Glomerular endothelial cell (primary cell): ENCODE results near the gene DOCK10. TPM values are rescaled to one million over a fixed set of nuclear protein-coding genes. Genes with fewer than 3 reads are reported as not detected.

Experiments used
- DNase-seq: peaks from one replicate; pipeline ENCODE4 v3.0.0-alpha.2; 2011; ENCODE audit warnings: low read depth, low spot score; ENCODE audit errors: extremely low read depth
- total RNA-seq: library from RNA; depleted of rRNA; stranded (reverse); fragments of >200 nt; gene quantifications from 2 replicates; pipeline ENCODE4 v1.2.3, GENCODE V29; 2015

DOCK10 gene
- total RNA-seq, 1 donor from 2014 or later: 25.5 TPM

DNA sequence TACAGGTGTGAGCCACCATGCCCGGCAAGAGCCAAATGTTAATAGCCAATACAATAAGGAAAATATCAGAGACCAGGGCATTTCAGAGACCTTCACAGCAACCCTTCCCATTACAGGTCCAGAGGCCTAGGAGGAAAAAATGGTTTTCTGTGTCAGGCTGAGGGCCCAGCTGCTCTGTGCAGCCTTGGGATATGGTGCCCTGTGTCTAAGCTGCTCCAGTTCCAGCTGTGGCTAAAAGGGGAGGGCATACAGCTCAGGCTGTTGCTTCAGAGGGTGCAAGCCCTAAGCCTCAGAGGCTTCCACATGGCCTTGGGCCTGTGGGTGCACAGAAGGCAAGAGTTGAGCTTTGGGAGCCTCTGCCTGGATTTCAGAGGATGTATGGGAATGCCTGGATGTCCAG lies 306.0 kb downstream of the DOCK10 start:
- DNase-seq: no peak

DNA sequence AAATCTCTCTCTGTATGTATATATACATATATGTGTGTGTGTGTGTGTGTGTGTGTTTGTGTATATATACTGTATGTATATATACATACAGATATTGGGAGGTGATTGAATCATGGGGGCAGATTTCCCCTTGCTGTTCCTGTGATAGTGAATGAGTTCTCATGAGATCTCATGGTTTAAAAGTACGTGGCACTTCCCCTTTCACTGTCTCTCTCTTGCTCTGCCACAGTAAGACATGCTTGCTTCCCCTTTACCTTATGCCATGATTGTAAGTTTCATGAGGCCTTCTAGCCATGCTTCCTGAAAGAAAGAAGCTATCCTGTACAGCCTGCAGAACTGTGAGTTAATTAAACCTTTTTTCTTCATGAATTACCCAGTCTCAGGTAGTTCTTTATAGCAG lies 307.3 kb downstream of the DOCK10 start:
- no peak for DNase-seq

DNA sequence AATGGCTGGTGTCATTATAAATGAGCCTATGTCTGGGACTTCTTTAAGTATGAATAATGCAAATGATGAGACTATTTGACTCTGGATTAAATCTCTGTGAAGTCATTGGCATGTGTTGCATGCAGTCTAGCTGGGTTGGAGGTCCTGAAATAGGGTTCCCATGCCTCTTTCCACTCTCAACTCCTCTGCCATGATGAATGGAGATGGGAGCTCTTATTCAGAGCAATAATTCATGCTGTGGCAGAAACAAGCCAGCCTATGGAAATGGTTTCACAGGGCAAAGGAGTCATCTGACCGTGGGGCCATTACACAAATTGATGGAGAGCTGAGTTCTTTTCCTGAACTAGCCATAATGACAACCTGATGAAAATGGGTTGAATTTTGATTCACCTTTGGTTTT lies 310.6 kb downstream of the DOCK10 start:
- no peak for DNase-seq

DNA sequence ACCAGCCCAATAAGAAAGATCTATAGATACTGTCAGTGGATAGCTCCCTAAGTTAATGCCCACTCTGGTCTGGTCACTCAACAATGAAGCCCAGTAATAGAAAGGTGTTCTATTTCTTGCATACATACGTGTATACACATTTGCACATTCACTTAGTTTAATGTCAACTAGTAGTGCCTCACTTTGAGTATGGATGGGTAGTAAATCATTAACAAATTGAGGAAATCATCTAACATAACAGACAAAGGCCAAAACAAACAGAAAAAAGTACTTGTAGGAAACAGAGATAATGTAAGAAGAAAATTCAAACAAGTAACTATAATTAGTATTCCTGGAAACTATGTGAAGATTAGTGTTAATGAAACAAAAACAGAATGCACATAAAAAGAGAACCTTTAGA lies 312.8 kb downstream of the DOCK10 start:
- no peak for DNase-seq

DNA sequence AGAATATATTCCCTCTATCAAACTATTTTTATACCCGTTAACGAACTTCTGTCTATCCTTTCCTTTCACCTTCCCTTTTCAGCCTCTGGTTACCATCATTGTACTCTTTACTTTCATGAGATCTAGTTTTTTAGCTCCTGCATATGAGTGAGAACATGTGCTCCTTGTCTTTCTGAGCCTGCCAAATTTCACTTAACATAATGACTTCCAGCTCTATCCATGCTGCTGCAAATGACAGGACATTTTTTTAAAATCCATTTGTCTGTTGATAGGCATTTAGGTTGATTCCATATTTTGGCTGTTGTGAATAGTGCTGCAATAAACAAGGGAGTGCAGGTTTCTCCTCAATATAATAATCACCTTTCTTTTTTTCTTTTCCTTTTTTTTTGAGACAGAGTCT lies 317.9 kb downstream of the DOCK10 start:
- DNase-seq: no peak

DNA sequence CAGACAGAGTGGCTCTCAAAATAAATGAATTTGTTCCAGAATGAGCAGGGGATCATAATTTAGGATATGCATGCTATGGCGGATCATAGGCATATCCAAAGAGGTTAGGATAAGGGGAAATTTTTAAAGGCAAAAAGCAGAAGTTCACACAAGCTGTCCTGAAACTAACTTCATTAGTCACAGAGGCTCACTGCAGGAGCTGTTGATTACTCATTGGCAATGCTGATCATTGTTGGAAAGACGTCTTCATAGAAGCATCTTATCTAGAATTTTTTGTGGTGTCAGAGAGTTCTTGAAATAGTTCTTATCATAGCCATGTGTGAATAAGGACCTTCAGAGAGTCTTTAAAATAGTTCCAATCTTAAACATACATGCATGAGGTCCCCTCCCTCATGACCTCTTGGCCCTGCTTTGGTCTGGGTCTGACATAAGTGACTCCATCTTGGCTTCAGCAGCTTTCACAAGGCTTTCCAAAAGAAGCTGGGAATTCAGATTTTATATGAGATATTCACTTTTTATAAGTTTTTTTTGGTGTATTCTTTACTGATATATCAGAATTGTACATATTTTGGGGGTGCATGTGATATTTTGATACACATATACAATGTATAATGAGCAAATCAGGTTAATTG lies 318.6 kb downstream of the DOCK10 start:
- no peak for DNase-seq

DNA sequence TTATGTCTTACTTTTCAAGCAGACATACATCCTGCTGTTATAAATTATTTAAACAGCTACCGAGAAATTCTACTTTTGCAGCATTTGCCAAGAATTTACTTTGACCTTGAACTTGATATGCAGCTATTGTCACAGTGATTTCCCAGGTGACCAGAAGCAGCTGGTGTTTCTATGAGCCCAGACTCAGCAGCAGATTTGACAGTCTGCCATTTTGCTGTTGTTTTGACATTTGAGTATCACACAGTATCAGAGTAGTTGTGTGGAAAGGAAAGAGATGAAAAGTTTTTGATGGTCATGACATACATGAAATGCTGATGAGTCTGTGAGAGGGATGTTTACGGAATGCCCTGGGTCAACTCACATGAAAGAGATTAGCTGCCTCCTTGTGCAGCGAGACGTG lies 319.5 kb downstream of the DOCK10 start:
- DNase-seq: no peak

DNA sequence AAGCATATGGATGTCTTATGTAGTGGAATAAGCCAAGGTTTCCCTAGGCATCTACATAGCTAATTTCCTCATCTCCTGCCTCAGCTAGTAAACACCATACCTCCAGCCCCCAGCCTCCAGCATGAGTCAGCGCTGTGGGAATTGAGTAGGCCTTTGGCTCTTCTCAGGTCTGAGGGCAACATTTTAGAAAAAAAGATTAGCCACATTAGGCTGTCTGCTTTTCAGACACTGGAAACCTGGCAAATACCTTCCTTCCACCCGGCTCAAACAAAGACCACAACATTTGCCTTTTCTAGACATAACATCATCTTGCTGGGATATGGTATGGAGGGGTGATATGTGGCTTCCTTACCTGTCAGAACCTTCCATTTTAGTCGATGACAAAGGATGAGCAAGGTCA lies 320.0 kb downstream of the DOCK10 start:
- DNase-seq: no peak

DNA sequence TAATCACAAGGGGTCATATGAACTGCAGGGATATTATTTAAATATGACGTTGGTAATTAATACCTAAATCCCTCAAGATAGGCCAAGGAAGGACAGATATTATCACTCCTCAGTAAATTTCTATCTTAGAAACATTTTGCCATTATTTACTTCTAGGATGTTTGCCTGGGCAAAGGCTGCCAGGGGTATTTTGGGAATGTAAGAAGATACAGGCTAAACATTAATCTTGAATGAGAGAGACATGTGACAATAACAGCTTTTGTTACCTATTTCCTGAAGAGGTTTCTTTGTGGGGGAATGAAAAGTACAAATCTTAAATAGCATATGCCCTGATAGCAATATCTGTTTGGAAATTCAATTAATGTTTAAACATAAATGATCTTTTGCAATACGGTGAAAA lies 325.3 kb downstream of the DOCK10 start:
- DNase-seq: no peak

DNA sequence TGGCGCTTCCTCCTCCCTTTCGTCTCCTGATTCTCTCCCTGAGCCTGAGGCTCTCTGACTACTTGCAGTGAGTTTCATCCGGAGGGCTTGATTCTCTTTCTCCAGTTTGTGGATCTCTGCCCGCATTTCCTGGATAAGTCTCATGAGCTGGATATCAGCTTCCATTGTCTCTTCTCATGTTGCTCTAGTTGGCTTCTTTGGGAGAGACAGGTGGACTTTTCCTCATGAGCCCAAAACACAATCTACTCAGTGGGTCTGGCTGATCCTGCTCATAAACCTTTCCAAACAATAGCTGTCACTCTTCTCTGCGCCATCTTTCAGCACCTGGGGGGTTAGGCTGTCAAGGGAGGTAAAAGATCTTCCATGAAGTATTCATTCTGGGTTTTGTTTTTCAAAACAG lies 326.1 kb downstream of the DOCK10 start, which contains the start of gene CCDC195:
TSS of gene CCDC195 (minus strand) at position 165 of the 400 bp plus-strand sequence. CDS start at position 165, 0 bp downstream.
- no peak for DNase-seq
